HEK293 (cell line): Measurements from ENCODE around the gene NAV2.

Source experiments
- CTCF ChIA-PET: fragments of 350-600 bp; formaldehyde crosslinking; extraction: SDS; loops from one replicate; lab custom pipeline; 2021; ENCODE audit warnings: antibody characterized with exemption; lab: Yijun Ruan, JAX
- POLR2A ChIA-PET: fragments of 300-600 bp; formaldehyde crosslinking; extraction: SDS; loops from one replicate; lab custom pipeline; 2020; ENCODE audit warnings: antibody characterized with exemption, inconsistent platforms; lab: Yijun Ruan, JAX
- H3K27ac ChIP-seq: fragments of 200-500 bp; sonication (Bioruptor generic); 2 replicates; pipeline ENCODE4 v1.5.1; 2014; ENCODE audit warnings: low read depth, low read length, control low read depth, inconsistent platforms; ENCODE audit errors: extremely low read depth
- H3K36me3 ChIP-seq, 2 experiments: fragments of 200-500 bp in 1 of 2; sonication (Bioruptor generic) in 1 of 2; 1 replicate in 1 of 2; 2 replicates in 1 of 2; pipeline ENCODE4 v1.5.1; 2014 to 2017; ENCODE audit warnings: inconsistent platforms in 2 of 2, low read length in 2 of 2; ENCODE audit not compliant: control insufficient read depth in 2 of 2, insufficient read depth in 1 of 2
- H3K4me1 ChIP-seq: fragments of 200-500 bp; sonication (Bioruptor generic); 2 replicates; pipeline ENCODE4 v1.5.1; 2014; ENCODE audit warnings: mild to moderate bottlenecking, low read length, inconsistent platforms; ENCODE audit not compliant: control insufficient read depth, insufficient read depth
- H3K4me3 ChIP-seq: 2 replicates; pipeline ENCODE4 v1.5.1; 2011; ENCODE audit warnings: low read depth, mild to moderate bottlenecking, control low read depth, low read length, moderate library complexity
- H3K9me3 ChIP-seq: fragments of 200-500 bp; sonication (Bioruptor generic); 2 replicates; pipeline ENCODE4 v1.5.1; 2014; ENCODE audit warnings: low read depth, low read length, inconsistent platforms; ENCODE audit not compliant: control insufficient read depth, insufficient read depth
- GLIS1 ChIP-seq: fragments of 450-650 bp; formaldehyde crosslinking; IDR thresholded peaks from 2 replicates; pipeline ENCODE4 v1.5.1; 2016; ENCODE audit warnings: missing biosample characterization, missing genetic modification characterization
- SETDB1 ChIP-seq: IDR thresholded peaks from one replicate; pipeline ENCODE4 v1.6.1; 2017; ENCODE audit warnings: mild to moderate bottlenecking, low read length, moderate library complexity, mixed read lengths; ENCODE audit not compliant: insufficient read length
- ZNF174 ChIP-seq: fragments of 450-650 bp; formaldehyde crosslinking; IDR thresholded peaks from 2 replicates; pipeline ENCODE4 v1.5.0; 2017; ENCODE audit warnings: missing biosample characterization, mild to moderate bottlenecking, missing genetic modification characterization
- ZNF202 ChIP-seq: fragments of 450-650 bp; formaldehyde crosslinking; IDR thresholded peaks from 2 replicates; pipeline ENCODE4 v1.5.1; 2016; ENCODE audit warnings: missing biosample characterization, missing genetic modification characterization, borderline replicate concordance
- ZNF248 ChIP-seq: fragments of 450-650 bp; formaldehyde crosslinking; IDR thresholded peaks from 2 replicates; pipeline ENCODE4 v1.5.1; 2017; ENCODE audit warnings: missing biosample characterization, missing genetic modification characterization
- ZNF274 ChIP-seq, 2 experiments: fragments of 200-500 bp in 1 of 2; fragments of 450-650 bp in 1 of 2; sonication (Bioruptor generic) in 1 of 2; formaldehyde crosslinking in 1 of 2; IDR thresholded peaks; 2 replicates each; pipeline versions ENCODE4 v1.5.1 to v1.6.1; 2014 to 2016; ENCODE audit warnings: borderline replicate concordance in 1 of 2, inconsistent platforms in 1 of 2, low read length in 1 of 2, missing biosample characterization in 1 of 2, missing genetic modification characterization in 1 of 2
- ZNF354C ChIP-seq: fragments of 450-650 bp; formaldehyde crosslinking; IDR thresholded peaks from 2 replicates; pipeline ENCODE4 v1.5.1; 2016; ENCODE audit warnings: missing biosample characterization, missing genetic modification characterization, low read depth, borderline replicate concordance
- ZNF366 ChIP-seq: fragments of 450-650 bp; formaldehyde crosslinking; conservative IDR thresholded peaks from 2 replicates; pipeline ENCODE4 v1.5.1; 2016; ENCODE audit warnings: missing biosample characterization, missing genetic modification characterization
- ZNF501 ChIP-seq: fragments of 450-650 bp; formaldehyde crosslinking; IDR thresholded peaks from 2 replicates; pipeline ENCODE4 v1.5.1; 2016; ENCODE audit warnings: missing biosample characterization, missing genetic modification characterization
- ZNF510 ChIP-seq: fragments of 450-650 bp; formaldehyde crosslinking; IDR thresholded peaks from 2 replicates; pipeline ENCODE4 v1.5.1; 2018; ENCODE audit warnings: mild to moderate bottlenecking, missing genetic modification characterization, missing biosample characterization; ENCODE audit not compliant: insufficient replicate concordance
- ZNF596 ChIP-seq: fragments of 450-650 bp; IDR thresholded peaks from 2 replicates; pipeline ENCODE4 v1.5.0; 2018; ENCODE audit warnings: missing biosample characterization, mild to moderate bottlenecking, missing genetic modification characterization, moderate library complexity
- ZNF660 ChIP-seq: fragments of 450-650 bp; IDR thresholded peaks from 2 replicates; pipeline ENCODE4 v1.5.1; 2018; ENCODE audit warnings: missing biosample characterization, mild to moderate bottlenecking, missing genetic modification characterization
- ZNF785 ChIP-seq: fragments of 450-650 bp; formaldehyde crosslinking; IDR thresholded peaks from 2 replicates; pipeline ENCODE4 v1.5.1; 2016; ENCODE audit warnings: missing biosample characterization, missing genetic modification characterization
- ZNF791 ChIP-seq: fragments of 450-650 bp; formaldehyde crosslinking; IDR thresholded peaks from 2 replicates; pipeline ENCODE4 v1.5.1; 2016; ENCODE audit warnings: missing biosample characterization, missing genetic modification characterization
- ZNF792 ChIP-seq: fragments of 450-650 bp; formaldehyde crosslinking; IDR thresholded peaks from 2 replicates; pipeline ENCODE4 v1.5.1; 2016; ENCODE audit warnings: missing biosample characterization, missing genetic modification characterization
- ZNF837 ChIP-seq: fragments of 450-650 bp; formaldehyde crosslinking; IDR thresholded peaks from 2 replicates; pipeline ENCODE4 v1.5.1; 2016; ENCODE audit warnings: missing biosample characterization, missing genetic modification characterization
- TF ChIP-seq, protein P1 (sequence below): fragments of 450-650 bp; formaldehyde crosslinking; IDR thresholded peaks from 2 replicates; pipeline ENCODE4 v1.5.1; 2016; ENCODE audit warnings: missing biosample characterization, missing genetic modification characterization
- TF ChIP-seq, protein P2 (sequence below): fragments of 450-650 bp; formaldehyde crosslinking; IDR thresholded peaks from 2 replicates; pipeline ENCODE4 v1.5.1; 2016; ENCODE audit warnings: missing biosample characterization, missing genetic modification characterization, low read depth
- TF ChIP-seq, protein P3 (sequence below): fragments of 450-650 bp; formaldehyde crosslinking; IDR thresholded peaks from 2 replicates; pipeline ENCODE4 v1.5.1; 2016; ENCODE audit warnings: missing biosample characterization, missing genetic modification characterization, borderline replicate concordance
- TF ChIP-seq, protein P4 (sequence below): fragments of 450-650 bp; formaldehyde crosslinking; IDR thresholded peaks from 2 replicates; pipeline ENCODE4 v1.5.1; 2017; ENCODE audit warnings: missing biosample characterization, missing genetic modification characterization
- TF ChIP-seq, protein P5 (sequence below): fragments of 450-650 bp; formaldehyde crosslinking; IDR thresholded peaks from 2 replicates; pipeline ENCODE4; 2016; ENCODE audit warnings: missing biosample characterization, missing genetic modification characterization
- TF ChIP-seq, protein P6 (sequence below): sonication (generic); formaldehyde crosslinking; IDR thresholded peaks from 2 replicates; pipeline ENCODE4 v1.8.1; 2022; ENCODE audit warnings: mild to moderate bottlenecking, moderate library complexity, missing genetic modification reagents

Gene NAV2

DNA sequence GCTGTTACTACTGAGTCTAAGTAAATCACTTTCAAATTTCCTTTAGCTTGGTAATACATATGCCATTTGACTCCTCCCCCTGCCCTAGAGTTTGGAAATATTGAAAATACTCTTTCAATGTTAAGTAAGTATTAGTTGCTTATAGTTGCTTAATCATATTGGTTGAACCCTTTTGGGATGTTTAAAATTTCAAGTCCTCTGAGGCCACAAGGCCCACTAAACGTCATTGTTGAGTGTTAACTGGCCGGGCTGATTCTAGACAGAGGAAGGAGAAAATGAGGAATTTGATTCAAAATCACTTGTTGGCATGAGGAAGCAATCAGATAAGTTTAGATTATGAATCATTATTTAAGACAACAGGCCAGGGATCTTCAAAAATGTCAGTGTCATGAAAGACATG is 8.5 kb downstream of the NAV2 start:
- TF ChIP-seq, protein P1, sequence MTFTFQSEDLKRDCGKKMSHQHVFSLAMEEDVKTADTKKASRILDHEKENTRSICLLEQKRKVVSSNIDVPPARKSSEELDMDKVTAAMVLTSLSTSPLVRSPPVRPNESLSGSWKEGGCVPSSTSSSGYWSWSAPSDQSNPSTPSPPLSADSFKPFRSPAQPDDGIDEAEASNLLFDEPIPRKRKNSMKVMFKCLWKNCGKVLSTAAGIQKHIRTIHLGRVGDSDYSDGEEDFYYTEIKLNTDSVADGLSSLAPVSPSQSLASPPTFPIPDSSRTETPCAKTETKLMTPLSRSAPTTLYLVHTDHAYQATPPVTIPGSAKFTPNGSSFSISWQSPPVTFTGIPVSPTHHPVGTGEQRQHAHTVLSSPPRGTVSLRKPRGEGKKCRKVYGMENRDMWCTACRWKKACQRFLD, result no peak
- TF ChIP-seq ZNF274 (IDR thresholded peaks at IDR 0.05; ENCODE audit: low read length) (no peak), ZNF274 (tag by site-specific recombination; IDR thresholded peaks at IDR 0.05; ENCODE audit: borderline replicate concordance) (no peak), ZNF501 (no peak)
- TF ChIP-seq, protein P2, sequence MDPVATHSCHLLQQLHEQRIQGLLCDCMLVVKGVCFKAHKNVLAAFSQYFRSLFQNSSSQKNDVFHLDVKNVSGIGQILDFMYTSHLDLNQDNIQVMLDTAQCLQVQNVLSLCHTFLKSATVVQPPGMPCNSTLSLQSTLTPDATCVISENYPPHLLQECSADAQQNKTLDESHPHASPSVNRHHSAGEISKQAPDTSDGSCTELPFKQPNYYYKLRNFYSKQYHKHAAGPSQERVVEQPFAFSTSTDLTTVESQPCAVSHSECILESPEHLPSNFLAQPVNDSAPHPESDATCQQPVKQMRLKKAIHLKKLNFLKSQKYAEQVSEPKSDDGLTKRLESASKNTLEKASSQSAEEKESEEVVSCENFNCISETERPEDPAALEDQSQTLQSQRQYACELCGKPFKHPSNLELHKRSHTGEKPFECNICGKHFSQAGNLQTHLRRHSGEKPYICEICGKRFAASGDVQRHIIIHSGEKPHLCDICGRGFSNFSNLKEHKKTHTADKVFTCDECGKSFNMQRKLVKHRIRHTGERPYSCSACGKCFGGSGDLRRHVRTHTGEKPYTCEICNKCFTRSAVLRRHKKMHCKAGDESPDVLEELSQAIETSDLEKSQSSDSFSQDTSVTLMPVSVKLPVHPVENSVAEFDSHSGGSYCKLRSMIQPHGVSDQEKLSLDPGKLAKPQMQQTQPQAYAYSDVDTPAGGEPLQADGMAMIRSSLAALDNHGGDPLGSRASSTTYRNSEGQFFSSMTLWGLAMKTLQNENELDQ (tag by site-specific recombination), result no peak
- H3K4me1 ChIP-seq, result no peaks in the 10 kb centered on the region
- H3K27ac ChIP-seq, result no peak overlapping the region
- ChIA-PET POLR2A (no interaction called here), CTCF (interaction anchor here (0.7 kb wide), 1 partner anchor 22 kb away, joined by 3 read pairs; no protein-coding TSS in a partner anchor)
- no peaks in the 10 kb centered on the region for H3K9me3 ChIP-seq
- no peak overlapping the region for H3K4me3 ChIP-seq
- no peaks in the 10 kb centered on the region for H3K36me3 ChIP-seq

DNA sequence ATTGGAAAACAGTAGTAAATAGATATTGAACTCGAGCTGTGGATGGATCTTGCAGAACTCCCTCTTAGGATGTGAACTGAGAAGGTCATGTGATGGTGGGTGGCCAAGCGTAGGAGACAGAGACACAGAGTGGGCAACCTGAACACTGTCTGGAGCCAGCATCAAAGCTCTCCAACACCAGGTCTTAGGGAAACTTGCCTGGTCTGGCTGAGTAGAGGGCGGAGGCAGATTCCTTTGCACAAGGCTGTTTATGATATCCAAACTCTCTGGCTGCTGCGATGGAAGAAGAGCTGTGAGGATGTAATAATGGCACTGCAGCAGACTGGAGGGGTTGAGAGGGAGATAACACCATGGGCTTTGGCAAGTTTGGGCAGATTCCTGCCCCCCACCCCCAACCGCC is 10.1 kb downstream of the NAV2 start:
- Histone ChIP-seq H3K4me1 (no peaks in the 10 kb centered on the region), H3K36me3 (no peaks in the 10 kb centered on the region), H3K4me3 (no peak overlapping the region), H3K9me3 (no peaks in the 10 kb centered on the region), H3K27ac (no peak overlapping the region)
- POLR2A ChIA-PET, result interaction anchor here (1.9 kb wide), 1 partner anchor 10 kb away, joined by 5 read pairs; the partner anchor contains the start of gene NAV2
- CTCF ChIA-PET, result interaction anchor here (0.8 to 1.5 kb wide), 4 partner anchors 16 to 159 kb away, joined by 3 to 4 read pairs (median 4); no protein-coding TSS in a partner anchor
- TF ChIP-seq ZNF596 (tag by site-specific recombination) (no peak), ZNF248 (tag by site-specific recombination) (no peak), ZNF837 (tag by site-specific recombination) (no peak), ZNF792 (tag by site-specific recombination) (no peak), ZNF785 (tag by site-specific recombination) (no peak), ZNF202 (tag by site-specific recombination) (no peak), ZNF791 (no peak), ZNF366 (tag by site-specific recombination) (no peak), ZNF660 (tag by site-specific recombination) (no peak), ZNF510 (tag by site-specific recombination) (no peak), ZNF174 (tag by site-specific recombination) (no peak), ZNF354C (tag by site-specific recombination) (no peak), SETDB1 (no peak), GLIS1 (tag by site-specific recombination) (no peak)
- TF ChIP-seq, protein P3, sequence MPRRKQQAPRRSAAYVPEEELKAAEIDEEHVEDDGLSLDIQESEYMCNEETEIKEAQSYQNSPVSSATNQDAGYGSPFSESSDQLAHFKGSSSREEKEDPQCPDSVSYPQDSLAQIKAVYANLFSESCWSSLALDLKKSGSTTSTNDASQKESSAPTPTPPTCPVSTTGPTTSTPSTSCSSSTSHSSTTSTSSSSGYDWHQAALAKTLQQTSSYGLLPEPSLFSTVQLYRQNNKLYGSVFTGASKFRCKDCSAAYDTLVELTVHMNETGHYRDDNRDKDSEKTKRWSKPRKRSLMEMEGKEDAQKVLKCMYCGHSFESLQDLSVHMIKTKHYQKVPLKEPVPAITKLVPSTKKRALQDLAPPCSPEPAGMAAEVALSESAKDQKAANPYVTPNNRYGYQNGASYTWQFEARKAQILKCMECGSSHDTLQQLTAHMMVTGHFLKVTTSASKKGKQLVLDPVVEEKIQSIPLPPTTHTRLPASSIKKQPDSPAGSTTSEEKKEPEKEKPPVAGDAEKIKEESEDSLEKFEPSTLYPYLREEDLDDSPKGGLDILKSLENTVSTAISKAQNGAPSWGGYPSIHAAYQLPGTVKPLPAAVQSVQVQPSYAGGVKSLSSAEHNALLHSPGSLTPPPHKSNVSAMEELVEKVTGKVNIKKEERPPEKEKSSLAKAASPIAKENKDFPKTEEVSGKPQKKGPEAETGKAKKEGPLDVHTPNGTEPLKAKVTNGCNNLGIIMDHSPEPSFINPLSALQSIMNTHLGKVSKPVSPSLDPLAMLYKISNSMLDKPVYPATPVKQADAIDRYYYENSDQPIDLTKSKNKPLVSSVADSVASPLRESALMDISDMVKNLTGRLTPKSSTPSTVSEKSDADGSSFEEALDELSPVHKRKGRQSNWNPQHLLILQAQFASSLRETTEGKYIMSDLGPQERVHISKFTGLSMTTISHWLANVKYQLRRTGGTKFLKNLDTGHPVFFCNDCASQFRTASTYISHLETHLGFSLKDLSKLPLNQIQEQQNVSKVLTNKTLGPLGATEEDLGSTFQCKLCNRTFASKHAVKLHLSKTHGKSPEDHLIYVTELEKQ (tag by site-specific recombination), result no peak
- TF ChIP-seq, protein P4, sequence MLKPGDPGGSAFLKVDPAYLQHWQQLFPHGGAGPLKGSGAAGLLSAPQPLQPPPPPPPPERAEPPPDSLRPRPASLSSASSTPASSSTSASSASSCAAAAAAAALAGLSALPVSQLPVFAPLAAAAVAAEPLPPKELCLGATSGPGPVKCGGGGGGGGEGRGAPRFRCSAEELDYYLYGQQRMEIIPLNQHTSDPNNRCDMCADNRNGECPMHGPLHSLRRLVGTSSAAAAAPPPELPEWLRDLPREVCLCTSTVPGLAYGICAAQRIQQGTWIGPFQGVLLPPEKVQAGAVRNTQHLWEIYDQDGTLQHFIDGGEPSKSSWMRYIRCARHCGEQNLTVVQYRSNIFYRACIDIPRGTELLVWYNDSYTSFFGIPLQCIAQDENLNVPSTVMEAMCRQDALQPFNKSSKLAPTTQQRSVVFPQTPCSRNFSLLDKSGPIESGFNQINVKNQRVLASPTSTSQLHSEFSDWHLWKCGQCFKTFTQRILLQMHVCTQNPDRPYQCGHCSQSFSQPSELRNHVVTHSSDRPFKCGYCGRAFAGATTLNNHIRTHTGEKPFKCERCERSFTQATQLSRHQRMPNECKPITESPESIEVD (tag by site-specific recombination), result no peak
- TF ChIP-seq, protein P5, sequence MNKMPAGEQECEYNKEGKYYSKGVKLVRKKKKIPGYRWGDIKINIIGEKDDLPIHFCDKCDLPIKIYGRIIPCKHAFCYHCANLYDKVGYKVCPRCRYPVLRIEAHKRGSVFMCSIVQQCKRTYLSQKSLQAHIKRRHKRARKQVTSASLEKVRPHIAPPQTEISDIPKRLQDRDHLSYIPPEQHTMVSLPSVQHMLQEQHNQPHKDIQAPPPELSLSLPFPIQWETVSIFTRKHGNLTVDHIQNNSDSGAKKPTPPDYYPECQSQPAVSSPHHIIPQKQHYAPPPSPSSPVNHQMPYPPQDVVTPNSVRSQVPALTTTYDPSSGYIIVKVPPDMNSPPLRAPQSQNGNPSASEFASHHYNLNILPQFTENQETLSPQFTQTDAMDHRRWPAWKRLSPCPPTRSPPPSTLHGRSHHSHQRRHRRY (tag by site-specific recombination), result no peak
- TF ChIP-seq, protein P6, sequence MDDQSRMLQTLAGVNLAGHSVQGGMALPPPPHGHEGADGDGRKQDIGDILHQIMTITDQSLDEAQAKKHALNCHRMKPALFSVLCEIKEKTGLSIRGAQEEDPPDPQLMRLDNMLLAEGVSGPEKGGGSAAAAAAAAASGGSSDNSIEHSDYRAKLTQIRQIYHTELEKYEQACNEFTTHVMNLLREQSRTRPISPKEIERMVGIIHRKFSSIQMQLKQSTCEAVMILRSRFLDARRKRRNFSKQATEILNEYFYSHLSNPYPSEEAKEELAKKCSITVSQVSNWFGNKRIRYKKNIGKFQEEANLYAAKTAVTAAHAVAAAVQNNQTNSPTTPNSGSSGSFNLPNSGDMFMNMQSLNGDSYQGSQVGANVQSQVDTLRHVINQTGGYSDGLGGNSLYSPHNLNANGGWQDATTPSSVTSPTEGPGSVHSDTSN (CRISPR knock-in tag), result no peak
